ENCODE results near the gene LRRC4C. TPM values are rescaled to one million over a fixed set of nuclear protein-coding genes. Genes with fewer than 3 reads are reported as not detected.

The LRRC4C gene
- total and polyA plus RNA-seq, 11 donors, result 0.08 to 1.2 (median 0.48) TPM; not detected in 1

DNA sequence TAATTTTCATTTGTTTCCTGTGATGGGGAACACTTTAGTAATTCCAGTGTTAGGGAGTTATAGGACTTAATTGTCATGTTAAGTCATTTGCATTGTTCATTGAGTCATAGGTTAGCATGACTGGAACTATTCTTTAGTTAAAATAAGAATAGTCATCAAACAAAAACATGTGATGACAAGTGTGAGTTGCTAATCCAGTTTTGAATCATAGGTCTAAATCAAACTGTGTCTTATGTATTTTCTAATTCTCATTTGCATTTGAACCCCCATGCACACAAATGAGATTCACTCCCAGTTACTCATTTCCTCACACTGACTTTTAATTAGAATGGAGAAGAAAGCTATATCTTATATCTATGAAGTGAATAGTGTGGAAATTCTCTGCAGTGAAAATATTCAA lies 405.6 kb downstream of the LRRC4C start:
- ATAC-seq, result no peak
- intact Hi-C loops (cut with DNase I), result no loop called here

GRCh38 chr11:41051919-41052635 lies 407.4 kb downstream of the LRRC4C start:
- TF ChIP-seq CTCF (IDR thresholded peaks at IDR 0.05) (no peak), POLR2A (IDR thresholded peaks at IDR 0.05) (no peak)
- Histone ChIP-seq H3K36me3 (no peaks in the 10 kb centered on the region), H3K27ac (no peak overlapping the region), H3K4me3 (no peak overlapping the region), H3K4me1 (no peaks in the 10 kb centered on the region), H3K27me3 (no peaks in the 10 kb centered on the region), H3K9me3 (peaks cover 0 to 4% (median 0%) of the 10 kb centered on the region in 12 donors)
- 69 to 76% (median 75%) methylated on average over 3 of the region's 3 CpGs for WGBS, 4 donors
- intact Hi-C loops (cut with DNase I), result no loop called here
- ATAC-seq (no peak), DNase-seq (no peak)

More for the DNA sequence above, 405.6 kb downstream of the LRRC4C start:
- Histone ChIP-seq H3K27ac (no peak overlapping the region), H3K27me3 (no peaks in the 10 kb centered on the region), H3K4me1 (no peaks in the 10 kb centered on the region), H3K9me3 (peaks cover 0 to 4% (median 0%) of the 10 kb centered on the region in 12 donors), H3K36me3 (no peaks in the 10 kb centered on the region), H3K4me3 (no peak overlapping the region)
- TF ChIP-seq POLR2A (IDR thresholded peaks at IDR 0.05) (no peak), CTCF (IDR thresholded peaks at IDR 0.05) (no peak)
- DNase-seq, result no peak

DNA sequence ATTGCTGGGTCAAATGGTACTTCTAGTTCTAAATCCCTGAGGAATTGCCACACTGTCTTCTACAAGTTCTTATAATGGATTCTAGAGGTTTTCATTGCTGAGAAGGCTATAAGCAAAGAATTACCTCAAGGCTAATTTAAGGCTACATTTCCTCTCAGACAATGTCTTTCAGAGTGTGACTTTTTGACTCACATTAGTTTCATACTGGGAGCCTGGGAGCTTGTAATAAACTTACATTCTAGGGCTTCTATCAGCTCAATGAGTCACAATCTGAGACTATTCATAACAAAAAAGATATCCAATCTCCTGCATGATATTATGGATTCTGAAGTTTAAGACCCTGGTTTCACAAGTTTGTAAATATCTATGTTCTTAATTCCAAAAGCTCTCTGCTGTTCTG lies 408.7 kb downstream of the LRRC4C start:
- H3K36me3 ChIP-seq, result no peaks in the 10 kb centered on the region
- H3K27ac ChIP-seq, result no peak overlapping the region
- ATAC-seq, result no peak
- H3K4me3 ChIP-seq, result no peak overlapping the region
- no peak for DNase-seq
- no peaks in the 10 kb centered on the region for H3K4me1 ChIP-seq
- H3K9me3 ChIP-seq, result peaks cover 0 to 4% (median 0%) of the 10 kb centered on the region in 12 donors
- H3K27me3 ChIP-seq, result no peaks in the 10 kb centered on the region
- no peak for TF ChIP-seq POLR2A (IDR thresholded peaks at IDR 0.05)
- intact Hi-C loops (cut with DNase I), result no loop called here

GRCh38 chr11:41047229-41047628 lies 412.2 kb downstream of the LRRC4C start:
- Histone ChIP-seq H3K4me3 (no peak overlapping the region), H3K36me3 (no peaks in the 10 kb centered on the region), H3K27ac (no peak overlapping the region), H3K27me3 (no peaks in the 10 kb centered on the region), H3K4me1 (no peaks in the 10 kb centered on the region), H3K9me3 (peaks cover 0 to 4% (median 0%) of the 10 kb centered on the region in 12 donors)
- DNase-seq (no peak), ATAC-seq (no peak)
- intact Hi-C loops (cut with DNase I), result no loop called here
- TF ChIP-seq CTCF (IDR thresholded peaks at IDR 0.05), result no peak
- no peak for TF ChIP-seq POLR2A (IDR thresholded peaks at IDR 0.05)

GRCh38 chr11:41045266-41045665 lies 414.2 kb downstream of the LRRC4C start:
- no peak overlapping the region for H3K27ac ChIP-seq
- no peaks in the 10 kb centered on the region for H3K27me3 ChIP-seq
- TF ChIP-seq POLR2A (IDR thresholded peaks at IDR 0.05), result no peak
- no peak for TF ChIP-seq CTCF (IDR thresholded peaks at IDR 0.05)
- no peak overlapping the region for H3K4me3 ChIP-seq
- H3K9me3 ChIP-seq, result peaks cover 0 to 4% (median 0%) of the 10 kb centered on the region in 12 donors
- H3K4me1 ChIP-seq, result no peaks in the 10 kb centered on the region
- H3K36me3 ChIP-seq, result no peaks in the 10 kb centered on the region
- no peak for DNase-seq
- intact Hi-C loops (cut with DNase I), result no loop called here
- 64 to 71% (median 68%) methylated on average over 5 of the region's 5 CpGs for WGBS, 4 donors
- no peak for ATAC-seq

All from heart left ventricle (tissue), 16 donors.